Hepatocyte (in vitro differentiated cells): Measurements from ENCODE around the gene C1QL4.

Source experiments
- CTCF ChIP-seq: fragments of 200-600 bp; sonication (generic); IDR thresholded peaks from 2 replicates; pipeline ENCODE4 v1.5.1; 2016; ENCODE audit warnings: antibody characterized with exemption, mild to moderate bottlenecking; ENCODE audit not compliant: poor library complexity
- EZH2 ChIP-seq: fragments of 200-600 bp; sonication (generic); IDR thresholded peaks from 2 replicates; pipeline ENCODE4 v1.6.1; 2016; ENCODE audit warnings: antibody characterized with exemption, mild to moderate bottlenecking, borderline replicate concordance
- EZH2phosphoT487 ChIP-seq: fragments of 200-600 bp; sonication (generic); IDR thresholded peaks from one replicate; pipeline ENCODE4 v1.6.1; 2018; ENCODE audit warnings: antibody characterized with exemption, mild to moderate bottlenecking, low read depth, moderate library complexity; ENCODE audit not compliant: unreplicated experiment, severe bottlenecking

DNA sequence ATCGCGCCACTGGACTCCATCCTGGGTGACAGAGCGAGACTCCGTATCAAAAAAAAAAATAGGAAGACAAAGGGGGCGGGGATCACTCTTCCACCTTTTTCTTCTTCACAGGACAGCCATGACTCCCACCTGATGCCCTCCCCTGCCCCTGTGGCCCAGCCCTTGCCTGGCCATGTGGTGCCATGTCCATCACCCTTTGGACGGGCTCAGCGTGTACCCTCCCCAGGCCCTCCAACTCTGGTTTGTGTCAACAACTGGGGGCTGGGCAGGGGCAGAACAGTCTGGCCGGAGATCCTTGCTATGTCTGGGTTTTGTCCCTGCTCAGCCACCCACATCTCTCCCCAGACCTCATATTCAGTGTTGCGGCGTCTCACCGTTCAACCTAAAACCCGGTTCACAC is 8.2 kb downstream of the C1QL4 start:
- TF ChIP-seq EZH2phosphoT487 (no peak), EZH2 (no peak), CTCF (no peak)
